HepG2 (cell line): Measurements from ENCODE around the gene KRT15.

Experiments used
- ATF3 ChIP-seq: sonication (generic); formaldehyde crosslinking; IDR thresholded peaks from 2 replicates; pipeline ENCODE4 v1.4.0; 2020; ENCODE audit warnings: missing genetic modification reagents
- MIXL1 ChIP-seq: IDR thresholded peaks from 2 replicates; pipeline ENCODE4 v1.6.1; 2016
- PRDM15 ChIP-seq: sonication (generic); formaldehyde crosslinking; IDR thresholded peaks from 2 replicates; pipeline ENCODE4 v1.4.0; 2020; ENCODE audit warnings: missing genetic modification reagents
- RAD51 ChIP-seq: fragments of 450-650 bp; IDR thresholded peaks from 2 replicates; pipeline ENCODE4 v1.6.1; 2016; ENCODE audit warnings: borderline replicate concordance
- RFX5 ChIP-seq: IDR thresholded peaks from 2 replicates; pipeline ENCODE4 v1.6.1; 2011; ENCODE audit warnings: low read depth, low read length, improper control_type of control experiment
- SP2 ChIP-seq: sonication (generic); formaldehyde crosslinking; IDR thresholded peaks from 2 replicates; pipeline ENCODE4 v1.5.1; 2020; ENCODE audit warnings: mild to moderate bottlenecking, missing genetic modification reagents
- YY1 ChIP-seq: IDR thresholded peaks from 2 replicates; pipeline ENCODE4 v1.6.1; 2011; ENCODE audit warnings: low read length, low read depth, moderate library complexity, mild to moderate bottlenecking; ENCODE audit not compliant: insufficient read depth, insufficient replicate concordance
- ZBTB10 ChIP-seq: sonication (generic); formaldehyde crosslinking; IDR thresholded peaks from 2 replicates; pipeline ENCODE4 v1.4.0; 2020; ENCODE audit warnings: missing genetic modification reagents, borderline replicate concordance
- ZBTB21 ChIP-seq: sonication (generic); formaldehyde crosslinking; IDR thresholded peaks from 2 replicates; pipeline ENCODE4 v1.4.0; 2020; ENCODE audit warnings: missing genetic modification reagents
- ZNF431 ChIP-seq: sonication (generic); formaldehyde crosslinking; IDR thresholded peaks from 2 replicates; pipeline ENCODE4 v1.9.0; 2022; ENCODE audit warnings: missing genetic modification reagents, low read depth, mild to moderate bottlenecking, borderline replicate concordance
- ZNF724P ChIP-seq: sonication (generic); formaldehyde crosslinking; IDR thresholded peaks from 2 replicates; pipeline ENCODE4 v1.8.0; 2022; ENCODE audit warnings: missing genetic modification reagents, borderline replicate concordance
- TF ChIP-seq, protein P1 (sequence below): sonication (generic); formaldehyde crosslinking; IDR thresholded peaks from 2 replicates; pipeline ENCODE4 v1.5.0; 2020; ENCODE audit warnings: mild to moderate bottlenecking, missing genetic modification reagents, moderate library complexity

DNA sequence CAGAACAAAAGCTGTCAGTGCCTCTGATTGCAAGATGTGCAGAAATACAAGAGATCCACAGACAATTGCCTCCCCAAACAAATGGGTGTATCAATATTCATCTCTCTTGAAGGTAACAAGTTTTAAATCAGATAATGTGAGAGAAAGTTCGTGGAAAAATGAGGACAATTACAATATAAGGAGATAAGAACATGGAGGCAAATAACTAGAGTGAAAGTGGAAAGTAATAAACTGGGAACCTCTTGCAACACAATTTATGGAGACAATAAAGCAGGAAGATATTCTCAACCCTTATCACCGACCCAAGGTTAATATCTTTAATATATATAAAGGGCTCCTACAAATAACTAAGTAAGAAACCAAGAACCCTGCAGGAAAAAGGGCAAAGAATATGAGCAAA, 23.7 kb upstream of the KRT15 start:
- TF ChIP-seq ZBTB10 (CRISPR knock-in tag) (no peak), ZNF724P (CRISPR knock-in tag) (no peak), ATF3 (CRISPR knock-in tag) (no peak), SP2 (CRISPR knock-in tag) (no peak), RAD51 (no peak), RFX5 (no peak), MIXL1 (CRISPR knock-in tag) (no peak), ZBTB21 (CRISPR knock-in tag) (no peak), PRDM15 (CRISPR knock-in tag) (no peak), YY1 (no peak), ZNF431 (CRISPR knock-in tag) (no peak)
- TF ChIP-seq, protein P1, sequence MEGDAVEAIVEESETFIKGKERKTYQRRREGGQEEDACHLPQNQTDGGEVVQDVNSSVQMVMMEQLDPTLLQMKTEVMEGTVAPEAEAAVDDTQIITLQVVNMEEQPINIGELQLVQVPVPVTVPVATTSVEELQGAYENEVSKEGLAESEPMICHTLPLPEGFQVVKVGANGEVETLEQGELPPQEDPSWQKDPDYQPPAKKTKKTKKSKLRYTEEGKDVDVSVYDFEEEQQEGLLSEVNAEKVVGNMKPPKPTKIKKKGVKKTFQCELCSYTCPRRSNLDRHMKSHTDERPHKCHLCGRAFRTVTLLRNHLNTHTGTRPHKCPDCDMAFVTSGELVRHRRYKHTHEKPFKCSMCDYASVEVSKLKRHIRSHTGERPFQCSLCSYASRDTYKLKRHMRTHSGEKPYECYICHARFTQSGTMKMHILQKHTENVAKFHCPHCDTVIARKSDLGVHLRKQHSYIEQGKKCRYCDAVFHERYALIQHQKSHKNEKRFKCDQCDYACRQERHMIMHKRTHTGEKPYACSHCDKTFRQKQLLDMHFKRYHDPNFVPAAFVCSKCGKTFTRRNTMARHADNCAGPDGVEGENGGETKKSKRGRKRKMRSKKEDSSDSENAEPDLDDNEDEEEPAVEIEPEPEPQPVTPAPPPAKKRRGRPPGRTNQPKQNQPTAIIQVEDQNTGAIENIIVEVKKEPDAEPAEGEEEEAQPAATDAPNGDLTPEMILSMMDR (CRISPR knock-in tag): no peak
